ENCODE measurements around the gene INPP1.
A peak's percentile ranks its signal among the peaks of the same experiment; 100 is the strongest.

Gene INPP1

DNA sequence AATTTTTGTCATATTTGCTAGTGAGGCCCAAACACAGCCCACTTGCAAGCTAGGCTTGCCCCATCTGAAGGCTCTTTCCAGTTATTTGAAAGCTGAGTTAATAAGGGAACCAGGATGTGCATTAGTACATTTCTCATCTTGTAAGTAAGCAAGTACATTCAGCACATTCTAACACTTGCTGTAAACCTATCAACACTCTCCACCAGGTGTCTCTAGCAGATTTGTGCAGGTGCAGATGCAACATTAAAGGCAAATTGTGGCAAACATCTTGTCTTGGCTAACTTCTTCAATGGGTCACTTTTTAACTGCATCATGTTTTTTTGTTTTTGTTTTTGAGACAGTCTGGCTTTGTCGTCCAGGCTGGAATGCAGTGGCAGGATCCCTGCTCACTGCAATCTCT is 39.5 kb downstream of the INPP1 start:
- peak in 14 of 42 donors; percentile 23 to 60 (median 40) for DNase-seq
- intact Hi-C loops (cut with DNase I), result no loop called here

DNA sequence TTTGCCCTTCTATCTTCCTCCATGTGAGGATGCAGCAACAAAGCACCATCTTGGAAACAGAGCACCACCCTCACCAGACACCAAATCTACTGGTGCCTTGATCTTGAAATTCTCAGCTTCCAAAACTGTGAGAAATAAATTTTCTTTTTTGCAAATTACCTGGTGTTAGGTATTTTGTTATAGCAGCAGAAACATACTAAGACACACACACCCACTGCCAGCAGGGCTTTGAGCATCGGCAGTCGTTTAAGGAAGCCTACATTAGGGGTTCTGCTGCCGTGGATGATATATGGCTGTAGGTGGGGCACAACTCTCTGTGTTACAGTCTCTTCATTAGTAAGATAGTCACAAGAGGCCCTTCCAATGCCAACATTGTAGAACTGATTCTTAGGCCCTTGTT is 44.0 kb downstream of the INPP1 start:
- intact Hi-C loops (cut with DNase I), result no loop called here
- DNase-seq, result no peak

DNA sequence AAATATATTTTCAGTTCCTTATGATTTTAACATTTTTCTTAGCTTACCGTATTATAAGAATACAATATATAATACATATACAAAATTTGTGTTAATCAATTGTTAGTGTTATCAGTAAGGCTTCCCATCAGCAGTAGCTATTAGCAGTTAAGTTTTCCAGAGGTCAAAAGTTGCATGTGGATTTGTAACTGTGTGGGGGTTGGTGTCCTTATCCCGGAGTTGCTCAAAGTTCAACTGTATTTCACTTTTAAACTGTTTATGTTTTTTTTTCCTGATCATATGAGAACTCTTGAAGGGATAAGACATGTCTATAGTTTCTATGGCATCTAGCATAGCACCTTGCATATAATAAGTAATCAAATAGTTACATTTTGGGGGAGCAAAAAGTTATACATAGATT is 52.9 kb downstream of the INPP1 start:
- intact Hi-C loops (cut with DNase I), result no loop called here
- no peak for DNase-seq

DNA sequence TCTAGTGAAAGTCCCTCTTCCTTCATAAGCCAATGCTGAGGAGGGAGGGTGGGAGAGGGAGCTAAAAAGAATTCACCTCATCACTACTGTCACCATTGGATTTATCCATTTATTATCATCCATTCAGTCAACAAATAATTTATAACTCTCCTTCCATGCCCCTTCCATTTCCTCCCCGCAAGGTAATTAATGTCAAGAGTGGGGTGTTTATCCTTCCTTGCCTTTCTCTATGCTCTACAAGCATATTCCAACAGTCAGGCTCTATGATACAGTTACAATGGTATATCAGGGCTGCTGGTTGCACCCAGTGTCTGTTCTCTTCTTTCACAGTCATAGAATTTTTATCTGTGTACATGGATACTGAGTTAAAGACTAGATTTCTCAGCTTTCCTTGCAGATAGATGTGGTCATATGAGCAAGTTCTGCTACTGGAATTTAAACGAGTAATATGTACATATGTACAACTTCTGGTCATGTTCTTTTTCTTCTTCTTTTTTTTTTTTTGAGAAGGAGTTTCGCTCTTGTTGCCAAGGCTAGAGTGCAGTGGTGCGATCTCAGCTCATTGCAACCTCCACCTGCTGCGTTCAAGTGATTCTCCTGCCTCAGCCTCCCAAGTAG is 59.7 kb downstream of the INPP1 start:
- no peak for DNase-seq
- intact Hi-C loops (cut with DNase I), result loop anchor here (10.0 kb wide), 2 partner anchors 62 to 102 kb away; no protein-coding TSS in a partner anchor

DNA sequence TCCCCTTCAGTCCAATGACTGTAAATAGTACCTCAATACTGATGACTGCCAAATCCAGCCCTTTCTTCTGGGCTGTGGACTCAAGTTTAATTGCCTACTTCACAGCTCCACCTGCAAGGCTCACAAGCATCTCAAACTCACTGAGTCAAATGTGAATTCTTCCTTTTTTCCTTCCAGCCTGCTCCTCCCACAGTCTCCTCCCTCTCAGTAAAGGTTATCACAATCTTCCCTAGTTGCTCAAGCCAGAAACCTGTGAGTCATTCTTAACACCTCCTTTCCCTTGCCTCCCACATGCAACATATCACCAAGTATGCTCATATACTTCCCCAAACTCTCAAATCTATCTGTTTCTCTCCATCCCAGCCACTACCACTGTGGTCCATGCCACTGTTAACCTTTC is 61.1 kb downstream of the INPP1 start:
- peak in 19 of 42 donors; percentile 8 to 75 (median 43) for DNase-seq
- intact Hi-C loops (cut with DNase I), result loop anchor here (10.0 kb wide), 2 partner anchors 60 to 100 kb away; no protein-coding TSS in a partner anchor

DNA sequence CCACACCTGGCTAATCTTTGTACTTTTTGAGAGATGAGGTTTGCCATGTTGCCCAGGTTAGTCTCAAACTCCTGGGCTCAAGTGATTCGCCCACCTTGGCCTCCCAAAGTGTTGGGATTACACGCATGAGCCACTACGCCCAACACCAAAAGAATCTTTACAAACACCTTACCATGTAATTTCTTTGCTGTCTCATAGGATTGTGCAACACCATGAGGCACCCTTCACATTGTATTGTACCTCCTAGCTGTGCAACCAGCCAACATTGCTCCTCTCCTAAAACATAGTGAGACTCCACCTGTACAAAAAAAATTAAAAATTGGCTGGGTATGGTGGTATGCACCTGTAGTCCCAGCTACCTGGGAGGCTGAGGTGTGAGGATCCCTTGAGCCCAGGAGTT is 61.7 kb downstream of the INPP1 start:
- intact Hi-C loops (cut with DNase I), result loop anchor here (5.0 to 10.0 kb wide), 3 partner anchors 38 to 100 kb away; no protein-coding TSS in a partner anchor
- no peak for DNase-seq

DNA sequence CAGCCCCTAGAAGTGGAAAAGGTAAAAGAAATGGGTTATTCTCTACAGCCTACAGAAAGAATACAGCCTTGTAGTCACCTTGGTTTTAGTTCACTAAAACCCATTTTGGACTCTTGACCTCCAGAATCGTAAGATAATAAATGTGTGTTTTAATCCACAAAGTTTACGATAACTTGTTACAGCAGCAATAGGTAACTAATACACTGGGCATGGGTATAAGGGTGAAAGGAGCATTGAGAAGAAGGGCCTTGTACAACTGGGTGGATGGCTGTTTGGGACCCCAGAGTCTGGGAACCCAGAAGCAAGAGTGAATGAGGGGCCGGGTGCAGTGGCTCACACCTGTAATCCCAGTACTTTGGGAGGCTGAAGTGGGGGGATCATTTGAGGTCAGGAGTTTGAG is 62.6 kb downstream of the INPP1 start:
- no peak for DNase-seq
- intact Hi-C loops (cut with DNase I), result loop anchor here (5.0 to 10.0 kb wide), 3 partner anchors 39 to 99 kb away; no protein-coding TSS in a partner anchor

DNA sequence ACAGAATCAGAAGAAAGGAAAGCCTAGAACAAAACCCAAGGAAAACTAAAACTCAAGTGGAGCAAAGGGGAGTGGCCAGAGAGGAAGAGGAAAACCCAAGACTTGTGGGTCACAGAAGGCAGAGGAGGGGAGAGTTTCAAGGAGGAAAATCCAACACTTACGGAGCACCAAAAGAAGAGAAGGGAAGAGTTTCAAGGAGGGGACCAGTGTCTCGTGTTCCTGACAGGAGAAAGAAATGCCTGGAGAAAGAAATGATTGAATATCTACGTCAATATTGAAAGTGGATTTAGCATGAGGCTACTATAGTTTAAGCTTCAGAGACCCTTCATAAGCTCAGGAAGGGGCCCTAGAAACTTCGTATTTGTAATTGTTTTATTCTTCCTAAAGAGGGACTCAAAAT is 63.4 kb downstream of the INPP1 start:
- intact Hi-C loops (cut with DNase I), result loop anchor here (5.0 to 10.0 kb wide), 3 partner anchors 40 to 98 kb away; no protein-coding TSS in a partner anchor
- no peak for DNase-seq

DNA sequence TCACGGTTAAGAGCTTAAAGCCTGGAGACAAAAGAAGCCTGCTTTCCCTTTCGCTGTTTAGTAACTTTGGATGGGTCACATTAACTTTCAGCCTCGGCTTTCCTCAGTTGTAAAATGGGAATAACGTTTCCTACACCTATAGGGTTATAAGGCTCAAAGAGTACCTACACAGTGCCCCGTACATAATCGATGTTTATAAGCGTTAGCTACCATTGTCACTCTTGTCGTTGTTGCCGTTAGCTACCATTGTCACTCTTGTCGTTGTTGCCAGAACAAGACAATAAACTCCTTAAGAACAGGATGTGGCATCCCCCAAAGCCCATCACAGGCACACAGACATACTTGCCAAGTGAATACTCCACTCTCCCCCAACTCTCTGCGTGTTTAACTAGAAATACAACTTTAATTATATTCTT is 63.9 kb downstream of the INPP1 start:
- intact Hi-C loops (cut with DNase I), result loop anchor here (5.0 to 10.0 kb wide), 3 partner anchors 40 to 98 kb away; no protein-coding TSS in a partner anchor
- peak in 1 of 42 donors; percentile 5 for DNase-seq

DNA sequence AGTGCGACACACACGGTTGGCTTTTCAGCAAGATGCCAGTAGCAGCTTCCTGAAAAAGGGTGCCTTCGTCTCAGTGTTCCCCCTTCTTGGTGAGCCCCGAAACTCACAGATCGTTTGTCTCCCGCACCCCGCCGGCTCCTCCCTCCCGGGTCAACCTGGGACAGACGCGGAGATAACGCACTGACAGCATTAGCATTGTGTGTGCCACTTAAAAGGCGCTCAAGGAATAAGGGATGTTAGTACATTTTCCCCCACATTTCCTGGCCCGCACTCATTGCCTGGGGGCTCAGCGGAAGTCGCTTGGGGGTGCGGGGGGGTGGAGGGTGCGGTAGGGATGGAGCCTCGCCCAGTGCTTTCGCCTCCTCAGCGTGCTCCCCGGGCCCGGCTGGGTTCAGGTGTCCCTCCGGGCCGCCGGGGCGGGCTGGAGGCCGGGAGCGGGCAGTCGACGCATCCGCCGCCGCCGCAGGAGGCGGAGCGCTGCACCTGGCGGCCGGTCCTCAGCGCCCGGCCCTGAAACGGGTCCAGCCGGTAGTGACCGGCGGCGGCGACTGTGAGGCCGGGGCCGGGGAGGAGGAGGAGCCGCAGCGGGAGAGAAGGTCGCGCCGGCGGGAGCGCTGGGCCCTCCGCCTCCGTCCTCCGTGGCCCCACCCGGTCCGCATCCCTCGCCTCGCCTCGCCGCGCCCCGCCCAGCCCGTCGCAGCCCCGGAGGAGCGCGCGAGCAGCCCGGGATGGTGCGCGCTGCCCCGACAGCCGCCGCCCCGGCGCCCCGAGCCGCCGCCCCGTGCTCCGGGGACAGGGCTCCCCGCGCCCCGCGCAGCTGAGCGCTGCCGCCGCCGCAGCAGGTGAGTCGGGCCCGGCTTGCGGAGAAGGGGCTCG is 64.5 kb downstream of the INPP1 start, which contains the start of gene MFSD6:
Gene MFSD6, plus strand, starts transcription at position 694 of the 876 bp plus-strand sequence. CDS start 27,675 bp downstream, outside the sequence.
- peak in 41 of 42 donors; percentile 34 to 87 (median 71) for DNase-seq
- intact Hi-C loops (cut with DNase I), result loop anchor here (5.0 to 10.0 kb wide), 3 partner anchors 41 to 97 kb away; no protein-coding TSS in a partner anchor

DNA sequence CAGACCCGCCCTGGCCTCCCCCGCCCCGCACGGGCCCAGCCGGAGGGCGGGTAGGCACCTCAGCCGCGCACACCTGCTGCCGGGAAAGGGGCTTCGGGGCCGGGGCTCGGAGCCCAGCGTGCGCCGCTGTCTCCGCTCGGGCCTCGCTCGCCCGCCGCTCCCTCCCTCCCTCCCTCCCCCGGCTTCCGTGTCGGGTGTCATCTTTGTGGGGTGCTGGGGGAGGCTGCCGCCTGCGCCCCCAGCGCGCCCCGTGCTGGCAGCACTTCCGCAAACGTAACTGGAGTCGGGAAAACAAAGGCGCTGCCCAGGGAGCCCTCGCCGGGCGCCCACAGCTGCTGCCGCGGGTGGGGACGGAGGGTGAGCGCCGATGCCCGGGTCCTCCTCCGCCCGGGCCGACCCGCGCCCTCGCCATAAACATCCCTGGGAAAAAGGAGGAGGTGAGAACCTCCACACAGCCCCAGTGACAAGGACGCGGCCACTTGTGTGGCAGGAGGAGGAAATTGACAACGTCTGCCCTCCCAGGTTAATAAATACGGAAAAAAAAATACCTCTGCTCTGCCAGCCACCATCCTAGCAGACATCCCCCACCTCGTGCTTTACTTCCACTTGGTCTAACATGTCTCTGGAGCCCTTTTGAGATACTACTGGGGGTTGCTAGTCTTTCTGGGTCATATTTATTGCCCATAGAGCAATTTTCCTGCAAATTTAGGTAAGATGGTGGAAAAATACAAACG is 65.3 kb downstream of the INPP1 start:
- peak; percentile 44 to 93 (median 84) for DNase-seq
- intact Hi-C loops (cut with DNase I), result loop anchor here (5.0 to 10.0 kb wide), 3 partner anchors 41 to 96 kb away; no protein-coding TSS in a partner anchor

DNA sequence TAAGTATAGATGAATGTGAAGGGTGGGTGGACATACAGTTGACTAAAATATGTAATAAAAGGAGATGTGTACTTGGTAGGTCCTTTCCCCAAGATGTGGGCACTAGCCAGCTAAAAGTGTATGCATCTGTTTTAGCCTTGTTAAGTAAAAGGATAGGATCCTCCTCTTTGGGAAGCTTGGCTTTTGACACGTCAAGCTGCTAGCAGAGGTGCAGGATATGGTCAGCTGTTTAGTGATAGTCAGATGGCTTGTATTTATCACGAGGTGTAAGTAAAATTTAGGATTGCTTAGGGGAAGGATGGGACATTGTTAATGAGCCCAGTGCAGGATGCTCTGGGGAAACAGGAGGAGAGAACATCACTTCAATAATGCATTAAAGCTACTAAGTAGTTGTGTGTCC is 66.2 kb downstream of the INPP1 start:
- intact Hi-C loops (cut with DNase I), result loop anchor here (5.0 to 10.0 kb wide), 3 partner anchors 42 to 95 kb away; no protein-coding TSS in a partner anchor
- DNase-seq, result no peak

DNA sequence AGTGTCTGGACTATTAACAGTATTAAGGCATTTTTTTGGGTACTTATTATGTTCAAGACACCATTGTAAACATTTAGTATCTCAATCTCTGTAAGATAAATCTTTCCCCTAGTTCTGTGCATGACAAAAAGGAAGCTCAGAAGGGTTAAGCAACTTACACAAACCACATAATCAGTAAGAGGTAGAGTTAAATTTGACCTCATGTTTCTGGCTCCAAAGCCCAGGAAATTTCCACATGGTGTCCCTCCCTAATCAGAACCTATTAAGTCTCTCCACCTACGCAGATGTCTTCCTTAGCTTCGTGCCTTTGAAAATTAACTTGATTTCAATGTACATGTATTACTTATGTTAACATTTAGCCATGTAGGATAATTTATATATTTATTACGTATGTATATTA is 66.8 kb downstream of the INPP1 start:
- no peak for DNase-seq
- intact Hi-C loops (cut with DNase I), result no loop called here

DNA sequence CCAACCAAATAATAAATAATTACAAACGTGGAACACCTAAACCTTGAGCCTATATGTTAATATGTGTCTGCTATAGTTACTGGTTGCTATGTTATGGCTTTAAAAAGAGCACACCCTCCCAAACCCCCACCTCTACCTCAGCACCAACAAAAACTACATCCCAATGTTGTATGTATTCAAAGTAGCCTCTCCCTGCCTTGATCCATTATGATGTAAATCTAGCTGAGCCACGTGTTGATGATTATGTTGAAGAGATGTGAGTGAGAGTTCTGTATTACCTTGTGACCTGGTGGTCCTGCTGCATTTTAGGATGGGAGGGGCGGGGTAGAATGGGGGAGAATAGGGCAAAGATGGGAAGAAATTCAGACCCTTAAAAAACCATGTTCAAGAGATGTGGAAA is 69.6 kb downstream of the INPP1 start:
- no peak for DNase-seq
- intact Hi-C loops (cut with DNase I), result no loop called here

DNA sequence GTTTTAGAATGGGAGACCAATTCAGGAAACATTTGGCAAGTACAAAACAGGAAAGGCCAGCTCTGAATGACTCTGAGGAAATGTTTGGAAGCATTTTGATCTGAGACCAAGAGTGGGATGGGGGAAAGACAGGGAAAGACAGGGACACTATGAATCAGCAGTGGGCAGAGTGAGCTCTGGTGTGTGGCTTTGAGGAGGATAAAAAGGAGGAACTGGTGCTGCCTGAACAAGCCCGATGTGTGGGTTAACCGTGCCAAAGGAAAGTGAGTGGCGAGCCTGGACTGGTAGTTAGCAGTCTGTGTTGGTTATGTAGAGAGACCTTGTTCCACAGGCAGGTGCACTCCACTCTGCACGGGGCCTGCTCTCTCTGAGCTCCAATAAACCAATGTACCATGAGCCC is 70.0 kb downstream of the INPP1 start:
- DNase-seq, result peak in 2 of 42 donors; percentile 15 to 17
- intact Hi-C loops (cut with DNase I), result no loop called here

DNA sequence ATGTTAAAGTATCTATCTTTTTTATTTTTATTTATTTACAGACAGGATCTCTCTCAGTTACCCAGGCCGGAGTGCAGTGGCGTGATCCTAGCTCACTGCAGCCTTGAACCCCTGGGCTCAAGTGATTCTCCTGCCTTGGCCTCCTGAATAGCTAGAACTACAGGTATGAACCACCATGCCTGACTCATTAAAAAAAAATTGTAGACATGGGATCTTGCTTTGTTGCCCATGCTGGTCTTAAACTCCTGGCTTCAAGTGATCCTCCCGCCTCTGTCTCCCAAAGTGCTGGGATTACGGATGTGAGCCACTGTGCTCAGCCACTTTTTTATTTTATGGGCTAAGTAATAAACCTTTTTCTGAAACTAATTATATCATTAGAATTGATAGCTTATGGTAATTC is 71.9 kb downstream of the INPP1 start:
- DNase-seq, result no peak
- intact Hi-C loops (cut with DNase I), result no loop called here

DNA sequence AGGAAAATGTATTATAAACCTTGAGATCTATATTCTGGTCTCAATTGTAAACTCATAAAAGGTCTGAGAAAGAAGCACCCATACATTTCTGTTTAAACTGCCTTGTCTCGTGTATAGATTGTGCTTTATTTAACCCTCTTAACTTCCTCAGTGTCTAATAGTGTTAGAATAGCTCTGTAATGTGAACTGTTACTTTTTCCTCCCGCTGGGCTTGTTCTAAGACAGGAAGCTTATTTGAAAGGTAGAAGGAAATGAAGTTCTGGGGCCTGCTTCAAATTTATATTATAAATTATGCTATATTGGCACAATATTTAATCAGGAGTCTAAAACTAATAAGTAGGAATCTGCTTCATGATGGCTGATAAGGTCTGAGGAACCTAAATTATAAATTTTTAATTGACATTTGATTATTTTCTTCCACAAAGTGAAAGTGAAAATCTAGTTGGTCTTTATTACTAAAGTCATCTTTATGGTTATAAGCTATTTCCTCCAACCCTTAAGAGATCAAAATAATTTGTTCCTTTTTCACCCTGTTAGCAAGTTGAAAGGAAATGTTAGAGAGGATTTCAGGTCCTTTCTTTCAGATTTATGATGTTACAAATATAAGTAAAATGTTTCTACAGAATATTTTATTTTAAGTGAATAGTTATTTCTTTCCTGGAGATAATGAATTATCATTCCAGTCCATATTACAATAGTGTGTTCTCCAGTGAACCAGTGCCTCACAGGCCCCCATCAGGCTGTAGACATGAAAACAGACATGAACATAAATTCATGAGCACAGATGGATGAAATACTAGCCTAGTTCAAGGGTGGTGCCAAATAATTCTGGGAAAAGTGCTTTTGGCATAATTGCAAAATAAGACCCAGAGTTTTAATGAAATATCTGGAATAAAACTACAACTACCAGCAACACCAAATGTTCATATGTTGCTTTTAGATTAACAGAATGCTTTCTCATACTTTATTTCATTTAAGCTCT is 72.7 kb downstream of the INPP1 start:
- DNase-seq, result no peak
- intact Hi-C loops (cut with DNase I), result no loop called here

All from head of caudate nucleus (tissue), 42 donors.